NCI-H2196 (cell line): ENCODE results near the gene VAV3.

ENCODE experiments used
- DNase-seq: peaks from one replicate; lab custom pipeline; 2025; ENCODE audit not compliant: unreplicated experiment; lab: John Stamatoyannopoulos, UW

Gene VAV3

GRCh38 chr1:107604825-107605224 lies 360.2 kb downstream of the VAV3 start:
- no peak for DNase-seq

DNA sequence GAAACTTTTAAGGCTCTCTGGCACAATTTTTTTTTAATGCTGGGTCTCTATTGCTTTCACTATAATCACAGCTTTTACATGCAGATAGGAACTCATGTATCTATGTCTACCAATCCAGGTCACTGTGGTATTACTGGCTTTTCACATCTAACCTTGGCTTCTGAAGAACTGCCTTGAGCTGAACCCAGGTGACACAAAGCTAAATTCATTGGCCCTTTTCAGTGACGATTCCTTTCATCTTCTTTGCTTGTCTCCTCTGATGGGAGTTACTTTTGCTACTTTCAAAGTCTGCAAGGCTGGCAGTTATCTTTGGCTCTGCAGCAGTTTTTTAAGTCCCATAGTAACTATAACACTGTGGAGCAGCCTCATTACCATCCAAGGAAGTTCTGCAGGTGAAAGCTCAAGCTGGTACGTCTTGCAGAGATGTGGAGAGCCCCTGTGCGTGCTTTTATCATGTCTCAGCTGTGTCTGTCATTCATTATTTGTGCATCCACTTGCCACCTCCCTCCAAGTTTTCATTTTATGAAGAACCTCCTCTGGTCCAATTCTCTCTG lies 364.3 kb downstream of the VAV3 start:
- DNase-seq, result no peak

DNA sequence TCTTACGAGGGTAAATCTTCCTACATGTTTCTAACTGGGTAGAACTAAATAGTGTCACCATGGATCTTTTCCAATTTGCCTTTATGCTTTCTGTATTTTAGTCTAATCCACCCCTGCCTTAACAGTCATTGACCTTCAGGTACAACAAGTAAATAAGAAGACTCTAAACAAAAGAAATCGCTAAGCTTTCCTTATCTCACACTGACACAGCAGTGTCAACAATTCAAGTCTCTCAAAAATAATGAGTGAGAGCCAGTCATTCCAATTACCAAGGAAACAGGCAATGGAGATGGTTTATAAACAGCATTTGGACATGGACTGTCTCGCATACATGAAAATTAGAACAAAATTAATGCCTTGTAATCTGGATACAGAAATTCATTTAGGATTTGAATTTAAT lies 365.8 kb downstream of the VAV3 start:
- no peak for DNase-seq

GRCh38 chr1:107597290-107597689 lies 367.7 kb downstream of the VAV3 start:
- no peak for DNase-seq

DNA sequence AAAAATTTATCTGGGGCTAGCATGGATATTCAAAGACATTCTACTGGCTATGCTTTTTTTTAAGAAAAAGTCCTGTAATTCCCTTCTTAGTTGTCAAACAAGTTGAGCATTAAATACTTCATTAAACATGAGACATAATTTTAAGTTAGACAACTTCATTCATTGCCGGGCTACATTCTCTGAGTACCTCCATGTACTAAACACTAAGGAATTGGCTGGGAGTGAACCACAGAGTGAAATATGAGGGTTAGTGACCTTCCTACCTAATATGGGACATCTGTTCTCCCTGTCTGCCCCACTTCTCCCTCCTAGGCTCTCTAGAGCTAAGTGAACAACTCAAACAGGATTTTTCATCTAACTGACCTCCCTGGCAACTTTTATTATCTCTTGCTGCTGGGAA lies 370.4 kb downstream of the VAV3 start:
- DNase-seq, result no peak

DNA sequence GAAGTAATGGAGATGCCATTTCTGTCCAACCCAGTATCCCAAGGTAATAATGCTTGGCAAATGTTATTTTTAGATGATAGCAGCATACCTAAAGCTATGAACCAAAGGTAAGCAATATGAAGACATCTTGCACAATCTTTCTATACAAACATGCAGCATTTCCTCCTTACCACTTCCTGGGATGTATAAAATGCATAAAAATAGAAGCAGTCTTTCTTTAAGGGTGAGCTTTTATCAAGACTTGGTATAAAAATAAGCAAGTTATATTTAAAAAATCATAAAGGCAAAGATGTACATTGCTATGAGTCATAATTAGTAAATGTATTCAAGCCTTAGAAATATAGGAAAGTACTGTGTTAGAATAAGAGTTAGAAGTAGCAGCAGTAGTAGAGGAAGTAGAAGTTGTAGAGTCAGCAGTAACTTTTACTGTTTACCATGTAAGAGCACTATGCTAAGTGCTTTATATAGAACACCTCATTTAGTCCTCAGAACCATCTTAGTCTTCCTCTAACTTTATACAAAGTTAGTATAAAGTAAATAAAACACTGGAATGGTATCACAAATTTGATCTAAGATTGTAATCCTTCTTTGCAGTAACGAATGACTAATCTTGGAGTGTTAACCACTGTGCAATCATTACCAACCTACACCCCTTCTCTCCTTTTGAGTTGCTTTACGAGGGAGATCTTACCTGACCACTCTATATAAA lies 371.3 kb downstream of the VAV3 start:
- DNase-seq, result no peak

DNA sequence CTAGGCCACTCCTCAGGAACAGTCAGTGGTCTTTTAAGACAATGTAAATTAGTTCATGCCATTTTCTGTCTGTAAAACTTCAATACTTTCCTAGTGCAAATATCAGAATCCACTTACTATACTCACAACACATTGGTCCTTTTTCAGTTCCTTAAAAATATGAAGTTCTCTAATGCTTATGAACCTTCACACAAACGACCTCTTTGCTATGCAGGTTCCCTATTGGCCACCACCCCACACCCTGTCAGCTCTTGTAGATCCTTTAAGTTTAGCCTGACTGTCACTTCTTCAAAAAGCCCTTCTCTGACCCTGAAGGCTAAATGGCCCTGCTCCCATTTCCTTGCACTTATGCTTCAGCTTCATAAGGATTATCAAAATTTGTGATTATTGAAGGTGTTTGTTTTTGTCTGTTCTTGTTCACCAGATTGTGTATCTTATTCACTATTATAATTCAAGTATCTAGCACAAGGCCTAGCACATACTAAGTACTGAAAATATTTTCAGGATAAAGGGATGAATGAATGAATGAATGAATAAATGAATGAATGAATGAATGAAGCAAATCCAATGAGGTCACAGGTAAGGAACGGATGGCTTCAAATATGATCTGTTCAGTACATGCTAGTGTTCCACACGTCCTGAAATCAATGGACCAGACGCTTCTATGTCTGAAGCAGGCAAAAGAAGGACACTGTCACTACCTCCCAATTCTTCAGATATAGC lies 373.9 kb downstream of the VAV3 start:
- DNase-seq, result no peak

GRCh38 chr1:107590087-107590486 lies 374.9 kb downstream of the VAV3 start:
- no peak for DNase-seq

DNA sequence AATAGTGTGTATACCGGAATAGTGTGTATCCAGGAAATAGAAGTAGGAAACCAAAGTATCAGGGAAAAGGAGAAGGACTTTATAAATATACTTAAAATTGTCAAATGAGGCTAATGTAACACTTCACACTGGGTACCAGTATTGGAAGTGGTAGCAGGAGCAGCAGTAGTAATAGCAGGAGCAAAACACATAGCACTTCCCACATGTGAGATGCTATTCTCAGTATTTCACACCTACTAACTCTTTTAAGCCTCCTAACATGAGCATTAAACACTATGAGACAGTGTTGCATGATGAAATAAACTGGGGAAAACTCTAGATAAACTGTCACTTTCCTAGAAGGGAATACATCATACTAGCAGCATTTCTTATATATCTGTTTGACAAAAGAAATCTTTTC lies 376.7 kb downstream of the VAV3 start:
- DNase-seq, result no peak

DNA sequence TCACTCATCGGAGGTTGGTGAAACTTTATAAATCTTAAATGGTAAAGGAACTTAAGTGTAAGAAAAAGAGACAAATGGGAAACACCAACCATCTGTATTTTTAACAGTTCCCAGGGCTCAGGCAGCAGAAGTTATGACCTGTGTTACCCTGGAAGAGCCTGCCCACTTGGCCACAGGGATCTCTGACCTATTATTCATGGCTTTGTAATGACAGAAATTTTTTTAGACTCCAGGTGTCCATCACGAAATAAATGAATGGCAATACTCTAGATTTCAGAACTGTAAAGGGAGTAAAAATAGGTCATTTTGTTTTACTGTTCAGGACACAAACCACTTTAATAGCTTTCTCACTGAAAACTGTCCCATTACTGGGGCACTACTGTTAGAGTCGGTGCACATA lies 389.8 kb downstream of the VAV3 start:
- no peak for DNase-seq

- no peak for DNase-seq
Observed at GRCh38 chr1:107574044-107574443, 390.9 kb downstream of the VAV3 start.

DNA sequence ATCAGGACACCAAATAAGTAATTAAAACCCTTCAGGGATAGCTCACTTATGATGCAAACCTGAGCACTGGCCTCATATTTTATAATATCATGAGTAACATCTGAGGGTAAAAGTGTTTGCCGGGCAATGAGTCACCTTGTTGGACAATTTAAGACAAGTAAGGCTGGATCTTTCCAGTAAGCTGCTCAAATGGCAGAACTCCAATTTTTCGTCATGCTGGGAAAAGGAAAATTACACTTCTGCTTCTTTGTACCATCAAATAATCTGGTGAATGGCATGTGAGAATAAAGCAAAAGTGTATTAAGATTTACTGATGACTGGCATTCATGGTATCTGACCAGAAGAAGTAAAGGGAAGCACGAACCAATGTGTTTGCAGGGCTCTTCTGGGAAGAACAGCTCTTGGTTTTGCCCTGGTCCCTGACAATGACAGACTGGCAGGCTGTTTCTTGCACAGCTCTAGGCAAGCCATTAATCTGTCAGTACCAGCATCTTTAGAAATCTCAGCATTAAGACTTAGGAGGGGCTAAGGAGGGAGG lies 392.2 kb downstream of the VAV3 start:
- DNase-seq, result peak; percentile 34

DNA sequence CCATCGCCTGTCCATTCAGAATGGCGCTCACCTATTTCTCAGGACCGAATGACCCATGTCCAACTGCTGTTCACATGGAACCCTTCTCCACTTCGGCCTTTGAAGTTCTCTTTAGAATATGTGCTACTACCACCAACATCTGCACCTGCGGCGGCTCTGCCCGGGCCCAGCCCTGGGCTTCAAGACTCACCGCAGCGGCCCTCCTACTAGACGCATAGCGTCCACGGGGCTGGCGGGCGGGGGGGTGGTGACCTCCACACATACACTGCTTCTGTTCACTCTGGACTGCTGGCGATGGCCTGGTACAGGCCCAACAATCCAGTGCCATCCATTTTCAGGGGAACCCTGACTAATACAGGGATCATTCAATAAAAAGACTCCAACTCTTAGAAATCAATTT lies 394.2 kb downstream of the VAV3 start:
- no peak for DNase-seq

DNA sequence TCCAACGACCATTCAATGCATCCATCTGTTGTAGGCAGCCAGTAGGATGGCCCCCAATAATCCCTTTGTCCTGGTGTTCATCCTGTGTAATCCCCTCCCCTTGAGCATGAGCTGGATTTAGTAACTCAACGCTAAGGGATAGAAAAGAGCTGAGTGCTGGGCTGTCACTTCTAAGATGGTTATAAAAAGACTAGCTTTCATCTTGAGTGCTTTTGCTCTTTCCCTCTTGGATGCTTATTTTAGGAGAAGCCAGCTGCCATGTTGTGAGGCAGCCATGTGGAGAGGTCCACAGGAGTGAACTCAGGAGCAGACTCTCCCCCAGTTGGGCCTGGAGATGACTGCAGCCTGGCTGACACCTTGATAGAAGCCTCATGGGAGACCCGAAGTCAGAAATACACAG lies 401.5 kb downstream of the VAV3 start:
- DNase-seq, result no peak

DNA sequence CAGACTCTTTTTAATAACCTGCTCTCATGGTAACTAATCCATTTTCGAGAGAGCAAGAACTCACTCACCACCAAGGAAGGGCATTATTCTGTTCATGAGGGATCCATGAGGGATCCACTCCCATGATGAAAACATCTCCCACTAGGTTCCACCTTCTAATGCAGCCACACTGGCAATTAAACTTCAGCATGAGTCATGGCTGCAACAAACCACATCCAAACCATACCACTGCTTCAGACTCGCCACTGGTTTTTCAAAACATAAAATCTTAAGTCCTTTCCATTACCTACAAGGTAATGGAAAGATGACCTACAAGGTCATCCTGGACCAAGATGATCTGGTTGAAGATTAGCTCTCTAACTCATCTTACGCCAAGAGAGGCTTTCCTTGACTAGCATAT lies 405.1 kb downstream of the VAV3 start:
- DNase-seq, result no peak

- no peak for DNase-seq
Observed at GRCh38 chr1:107557095-107557494, 407.9 kb downstream of the VAV3 start.

DNA sequence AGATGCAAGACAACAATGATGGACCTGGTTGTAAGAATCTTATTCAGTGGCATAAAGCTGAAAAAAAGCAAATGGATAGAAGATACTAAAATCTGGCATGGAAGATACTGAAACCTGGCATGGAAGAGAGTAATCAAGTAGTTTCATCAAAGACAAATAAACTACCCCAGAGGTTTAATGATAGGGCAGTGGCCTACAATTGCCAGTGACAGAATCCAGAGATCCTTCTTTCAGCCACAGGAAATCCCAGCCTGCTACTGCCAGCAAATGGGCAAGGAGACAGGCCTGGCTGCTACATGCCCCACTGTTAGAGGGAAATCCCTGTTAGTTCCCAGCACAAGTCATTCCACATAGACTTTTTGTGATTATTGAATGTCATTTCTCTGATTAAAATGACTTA lies 409.4 kb downstream of the VAV3 start:
- DNase-seq, result no peak

DNA sequence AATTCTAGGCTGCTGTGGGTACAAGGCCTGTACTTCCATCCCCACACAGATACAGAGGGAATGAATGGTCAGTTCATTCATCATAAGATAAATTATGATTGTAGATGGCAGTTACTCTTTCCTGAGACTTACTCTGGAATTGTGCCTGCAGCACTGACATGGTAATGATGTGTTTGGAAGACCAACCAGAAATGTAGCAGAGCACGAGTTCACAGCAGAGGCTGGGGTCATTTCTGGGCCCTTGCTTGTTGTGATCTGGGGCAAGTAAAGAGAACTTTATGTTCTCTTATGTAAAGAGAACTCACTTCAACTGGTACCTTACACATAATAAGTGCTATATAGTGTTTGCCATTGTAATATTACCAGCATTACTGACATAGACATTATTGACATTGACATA lies 412.2 kb downstream of the VAV3 start:
- no peak for DNase-seq

DNA sequence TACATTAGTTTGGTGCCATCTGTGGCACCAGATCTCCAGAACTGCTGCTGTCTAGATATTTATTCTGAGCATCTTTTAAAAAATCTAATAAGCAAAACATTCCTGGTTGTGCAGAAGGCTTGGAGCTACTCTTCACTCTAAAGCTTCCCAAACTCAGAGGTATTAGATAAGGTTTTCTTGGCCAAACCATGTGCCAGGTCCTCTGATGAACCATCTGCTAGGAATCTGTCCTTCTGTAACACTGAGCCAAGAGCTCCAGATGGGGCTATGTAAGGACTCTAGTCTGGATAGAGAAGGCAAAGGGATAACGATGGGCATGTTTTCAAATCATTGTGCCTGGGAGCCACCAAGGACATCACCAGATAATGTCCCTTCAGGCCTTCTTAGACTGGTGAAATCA lies 413.5 kb downstream of the VAV3 start:
- DNase-seq, result no peak

- no peak for DNase-seq
Observed at GRCh38 chr1:107550358-107550757, 414.6 kb downstream of the VAV3 start.

GRCh38 chr1:107549152-107549810 lies 415.7 kb downstream of the VAV3 start:
- no peak for DNase-seq

- no peak for DNase-seq
Observed at GRCh38 chr1:107548276-107548675, 416.7 kb downstream of the VAV3 start.
